Activated CD4-positive, alpha-beta T cell treated with anti-CD3 and anti-CD28 coated beads for 1 hour (primary cell): ENCODE results near the gene TOR1AIP1.
A peak's percentile ranks its signal among the peaks of the same experiment; 100 is the strongest.
"Not testable (repeated sequence)": the region's sequence is repeated elsewhere in the genome, so short reads cannot be mapped to it uniquely, and the experiment has no call there.

Experiments
- DNase-seq: peaks from one replicate; pipeline ENCODE4 v3.0.0-alpha.2; 2020

TOR1AIP1 gene

DNA sequence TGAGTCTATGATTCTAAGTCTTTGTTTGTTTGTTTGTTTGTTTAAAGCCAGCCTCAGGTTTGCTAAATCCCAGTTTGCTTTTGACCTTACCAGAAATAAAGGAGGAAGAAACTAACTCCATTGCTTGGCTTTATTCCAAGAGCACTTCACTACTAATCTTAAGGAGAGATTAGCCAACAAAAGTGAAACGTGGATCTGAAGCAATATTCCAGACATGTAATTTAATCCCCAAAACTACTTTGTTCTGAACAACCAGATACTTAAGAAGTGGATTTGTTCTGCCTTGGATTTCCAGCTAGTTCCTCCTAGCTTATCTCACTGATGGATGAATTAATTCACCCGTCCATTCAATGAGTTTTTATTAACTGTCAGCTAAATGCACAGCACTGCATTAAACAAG is 56.7 kb downstream of the TOR1AIP1 start:
- DNase-seq = no peak

DNA sequence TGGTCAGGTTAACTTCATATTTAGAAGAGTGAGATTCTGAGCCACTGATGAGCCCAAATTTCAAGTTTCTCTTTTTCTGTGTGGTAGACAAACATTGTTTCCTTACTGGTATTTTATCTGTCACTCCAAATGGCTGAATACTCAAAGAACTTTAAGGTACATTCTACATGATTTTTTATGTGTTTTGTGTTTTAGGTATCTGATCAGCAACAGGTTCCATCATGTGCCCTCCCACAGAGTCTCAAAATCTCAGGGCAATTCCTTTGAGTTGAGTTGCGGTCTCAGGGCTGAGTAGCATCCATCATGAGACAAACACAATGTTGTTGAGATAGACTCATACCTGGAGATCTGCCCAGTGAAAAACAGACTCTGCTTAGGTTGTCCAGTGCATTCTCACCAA is 57.9 kb downstream of the TOR1AIP1 start:
- DNase-seq = no peak

DNA sequence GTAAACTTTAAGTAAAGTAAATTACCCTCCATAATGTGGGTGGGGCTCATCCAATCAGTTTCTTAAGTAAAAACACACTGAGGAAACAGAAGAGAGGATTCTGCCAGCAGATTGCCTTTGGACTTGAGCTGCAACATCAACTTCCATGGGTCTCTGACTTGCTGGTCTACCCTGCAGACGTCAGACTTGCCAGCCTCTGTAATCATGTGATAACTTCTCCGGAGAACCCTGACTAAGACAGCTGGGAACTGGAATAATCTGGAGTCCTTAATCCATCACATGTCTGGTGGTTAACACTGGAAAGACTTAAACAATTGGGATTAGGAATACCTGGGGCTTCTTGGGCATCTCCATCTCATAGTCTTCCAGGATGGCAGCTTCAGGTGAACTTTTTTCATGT is 59.4 kb downstream of the TOR1AIP1 start:
- no peak for DNase-seq

DNA sequence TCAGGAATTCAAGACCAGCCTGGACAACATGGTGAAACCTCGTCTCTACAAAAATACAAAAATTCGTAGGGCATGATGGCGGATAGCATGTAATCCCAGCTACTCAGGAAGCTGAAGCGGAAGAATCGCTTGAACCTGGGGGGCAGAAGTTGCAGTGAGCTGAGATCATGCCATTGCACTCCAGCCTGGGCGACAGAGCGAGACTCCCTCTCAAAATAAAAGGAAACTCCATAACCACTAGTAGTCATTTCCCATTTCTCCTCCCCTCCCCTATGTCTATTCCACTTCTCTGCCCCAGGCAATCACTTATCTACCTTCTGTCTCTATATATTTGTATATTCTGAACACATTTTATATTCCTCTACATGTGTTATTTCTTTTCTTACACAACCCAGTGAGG is 68.6 kb downstream of the TOR1AIP1 start:
- DNase-seq = no peak

DNA sequence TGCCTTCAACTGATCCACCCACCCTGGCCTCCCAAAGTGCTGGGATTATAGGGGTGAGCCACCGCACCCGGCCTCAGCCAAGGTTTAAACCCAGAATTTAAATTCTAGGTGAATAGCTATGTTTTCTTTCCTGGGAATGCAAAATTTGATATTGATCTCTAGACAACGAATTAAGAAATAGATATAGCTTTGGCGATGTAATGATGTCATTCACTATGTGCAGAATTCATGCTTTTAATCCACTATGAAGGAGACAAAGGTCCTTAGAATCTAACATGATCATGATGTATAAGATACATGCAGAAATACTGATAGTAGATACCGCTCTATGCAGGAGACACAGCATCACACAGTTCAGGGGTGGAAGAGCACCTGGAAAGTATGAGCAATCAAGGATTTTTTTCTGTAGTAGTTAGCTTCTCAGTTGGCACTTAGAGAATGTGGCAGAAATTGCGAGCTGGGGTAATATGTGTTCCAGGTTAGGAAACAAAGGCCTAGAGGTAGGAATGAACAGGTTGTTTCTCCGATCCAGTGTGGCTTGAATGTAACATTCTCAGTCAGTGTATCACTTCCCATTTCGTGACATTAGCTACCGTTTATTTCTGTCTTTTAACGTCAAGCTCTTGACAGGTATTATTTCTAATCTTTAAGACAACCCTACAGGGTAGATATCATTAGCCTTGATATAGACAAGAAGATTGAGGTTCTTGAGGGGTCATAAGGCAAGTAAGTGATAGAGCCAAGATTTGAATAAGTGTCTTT is 69.5 kb downstream of the TOR1AIP1 start:
- no peak for DNase-seq

DNA sequence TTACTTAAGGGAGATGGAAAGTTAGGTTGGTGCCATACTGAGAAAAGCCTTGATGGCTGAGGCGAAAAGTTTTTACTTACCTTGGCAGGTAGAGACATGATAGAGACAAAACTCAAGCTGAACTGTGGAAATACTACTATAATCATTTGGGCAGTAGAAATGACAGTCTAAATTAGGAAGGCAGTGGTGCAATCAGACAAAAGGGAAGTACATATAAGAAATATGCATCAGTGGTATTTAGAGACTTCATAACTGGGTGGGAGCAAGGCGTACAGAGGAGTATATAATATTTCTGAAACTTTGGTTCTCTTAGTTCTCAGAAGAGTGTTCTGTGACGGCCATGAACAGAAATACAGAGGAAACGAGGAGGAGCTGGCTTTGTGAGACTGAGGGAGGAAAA is 70.1 kb downstream of the TOR1AIP1 start:
- DNase-seq = no peak

DNA sequence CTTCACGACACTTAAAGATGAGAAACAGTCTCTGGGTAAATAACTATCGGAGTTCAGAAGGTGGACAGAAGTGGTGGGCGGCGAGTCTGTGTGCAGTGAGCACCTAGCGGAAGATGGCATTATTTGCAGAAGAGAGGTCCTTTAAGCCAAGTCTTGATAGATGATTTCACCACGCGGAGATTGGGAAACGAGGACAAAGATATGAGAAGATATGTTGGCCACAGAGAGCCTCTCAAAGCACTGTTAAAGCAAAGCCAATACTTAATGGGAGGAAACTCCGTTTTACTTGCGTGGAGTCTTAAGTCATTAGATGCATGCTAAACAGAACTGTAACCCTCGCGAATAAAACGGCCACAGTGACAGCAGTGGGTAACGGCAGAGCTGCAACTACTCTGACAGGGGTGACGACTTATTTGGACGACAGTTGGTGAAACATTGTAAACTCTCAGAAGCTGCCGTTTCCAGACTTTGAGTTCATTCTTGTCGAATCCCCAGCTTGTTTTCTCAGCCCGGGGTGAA is 71.9 kb downstream of the TOR1AIP1 start:
- DNase-seq = peak; percentile 17

DNA sequence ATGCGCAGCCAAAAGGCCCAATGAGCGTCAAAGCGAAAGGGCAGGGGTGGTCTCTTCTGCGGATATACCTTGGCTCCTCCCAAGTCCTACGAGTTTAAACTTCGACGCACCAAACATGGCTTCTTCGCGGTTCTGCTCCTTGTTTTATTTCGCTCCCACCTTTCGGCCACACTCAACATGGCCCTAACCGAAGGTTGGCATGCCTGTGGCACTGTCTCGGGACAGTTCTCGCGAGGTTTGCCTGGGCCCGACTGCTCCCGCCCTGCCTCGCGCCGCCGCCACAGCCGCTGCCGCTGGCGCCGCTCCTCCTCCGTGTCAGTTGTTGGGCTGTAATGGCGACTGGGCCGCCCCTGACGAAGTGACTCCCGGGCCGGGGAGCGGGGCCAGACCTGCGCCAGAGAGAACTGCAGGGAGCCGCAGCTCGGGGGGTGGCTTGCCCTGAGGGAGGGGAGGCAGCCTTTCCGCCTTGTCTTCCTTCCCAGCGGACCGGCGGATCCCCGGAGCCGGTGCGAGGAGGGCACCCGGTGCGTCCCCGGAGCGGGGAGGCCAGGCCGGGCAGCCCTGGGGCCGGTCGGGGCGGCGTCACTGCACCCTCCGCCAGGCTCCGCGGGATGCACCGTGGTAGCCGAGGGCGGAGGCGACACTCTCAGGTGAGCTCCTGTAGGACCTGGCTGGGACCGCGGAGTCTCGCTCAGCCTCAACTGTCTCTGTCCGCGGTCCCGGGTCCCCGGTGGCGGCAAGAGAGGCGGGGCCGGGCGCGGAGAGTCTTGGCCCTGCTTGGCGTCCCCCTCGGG is 72.6 kb downstream of the TOR1AIP1 start, which contains the start of gene CEP350:
Gene CEP350, plus strand, starts transcription at position 318 of the 794 bp plus-strand sequence. CDS start 31,372 bp downstream, outside the sequence.
- peak; percentile 97 for DNase-seq

DNA sequence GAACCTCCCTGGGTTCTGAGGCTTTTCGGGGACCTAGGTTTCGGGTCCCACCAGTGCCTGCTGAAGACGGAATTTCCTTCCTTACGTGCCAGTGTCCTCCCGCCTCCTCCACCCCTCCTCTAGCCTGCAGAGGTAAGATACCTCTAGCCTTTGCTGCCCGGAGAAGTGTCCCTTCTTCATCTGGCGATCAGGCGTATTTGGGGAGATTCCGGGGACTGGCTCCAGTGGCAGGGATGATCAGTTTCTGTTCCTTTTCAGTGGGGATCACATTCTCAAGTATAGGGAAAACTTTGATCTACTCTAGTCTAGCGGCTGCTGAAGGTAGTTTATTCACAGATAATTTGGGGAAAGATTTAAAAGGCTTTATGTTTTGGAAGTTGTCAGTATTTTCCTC is 73.2 kb downstream of the TOR1AIP1 start:
- no peak for DNase-seq

DNA sequence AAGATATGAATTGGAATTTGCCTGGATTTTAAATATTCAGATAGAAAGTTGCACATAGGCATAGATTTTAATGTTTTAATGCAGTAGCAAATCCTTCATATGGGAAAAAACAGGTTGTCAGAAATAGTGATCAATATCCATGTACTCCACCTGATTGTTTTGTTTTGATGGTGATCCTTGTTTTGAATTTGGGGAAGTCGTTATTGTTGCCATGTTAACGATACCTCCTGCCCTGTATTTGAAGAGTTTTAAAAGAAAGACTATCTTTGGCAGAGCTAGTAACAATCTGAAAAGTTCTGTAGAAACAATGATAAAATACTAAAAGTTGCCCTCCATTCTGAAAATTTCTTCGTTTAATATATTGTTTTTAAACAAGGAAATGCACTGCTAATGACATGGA is 73.6 kb downstream of the TOR1AIP1 start:
- no peak for DNase-seq

DNA sequence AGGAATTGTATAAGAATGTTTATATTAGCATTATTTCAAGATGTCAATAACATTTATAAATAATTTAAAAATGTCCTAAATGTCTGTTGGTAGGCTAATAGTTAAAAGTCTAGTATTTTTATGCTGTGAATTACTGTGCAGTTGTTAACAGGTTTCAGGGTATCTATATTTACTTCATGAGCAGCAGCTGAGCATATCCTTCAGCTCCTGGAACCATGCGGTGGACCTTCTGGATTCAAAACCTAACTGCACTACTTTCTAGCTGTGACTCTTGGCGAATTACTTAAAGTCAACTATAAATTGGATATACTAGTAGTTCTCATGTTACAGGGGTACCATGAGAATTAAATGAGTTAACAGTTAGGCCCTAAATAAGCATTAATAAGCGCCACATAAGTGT is 76.3 kb downstream of the TOR1AIP1 start:
- no peak for DNase-seq

DNA sequence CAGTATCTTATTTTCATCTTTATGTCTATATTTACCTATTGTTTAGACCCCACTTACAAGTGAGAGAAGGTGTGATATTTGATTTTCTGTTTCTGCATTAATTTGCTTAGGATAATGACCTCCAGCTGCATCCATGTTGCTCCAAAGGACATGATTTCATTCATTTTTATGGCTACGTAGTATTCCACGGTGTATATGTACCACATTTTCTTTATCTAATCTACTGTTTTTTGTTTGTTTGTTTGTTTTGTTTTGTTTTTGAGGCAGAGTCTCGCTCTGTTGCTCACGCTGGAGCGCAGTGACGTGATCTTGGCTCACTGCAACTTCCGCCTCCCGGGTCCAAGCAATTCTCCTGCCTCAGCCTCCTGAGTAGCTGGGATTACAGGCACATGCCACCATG is 80.1 kb downstream of the TOR1AIP1 start:
- not testable (repeated sequence) for DNase-seq

DNA sequence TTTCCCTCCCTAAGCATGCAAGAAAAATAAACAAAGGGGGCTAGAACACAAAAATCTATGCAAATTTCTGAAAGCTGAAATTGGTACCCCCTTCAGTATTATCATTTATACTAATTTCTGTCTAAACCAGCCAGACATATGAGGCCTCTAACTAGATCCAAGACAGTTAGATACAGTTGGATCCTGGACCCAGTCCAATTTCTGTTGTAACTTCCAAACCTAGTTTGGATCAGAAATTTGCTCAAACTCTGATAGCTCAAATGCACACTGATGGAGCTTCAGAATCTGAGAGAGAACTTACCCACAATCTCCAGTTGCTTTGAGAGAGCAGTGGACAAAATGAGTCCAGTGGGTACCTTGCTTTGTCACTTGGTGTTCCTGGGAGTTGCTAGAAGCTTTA is 84.5 kb downstream of the TOR1AIP1 start:
- no peak for DNase-seq

DNA sequence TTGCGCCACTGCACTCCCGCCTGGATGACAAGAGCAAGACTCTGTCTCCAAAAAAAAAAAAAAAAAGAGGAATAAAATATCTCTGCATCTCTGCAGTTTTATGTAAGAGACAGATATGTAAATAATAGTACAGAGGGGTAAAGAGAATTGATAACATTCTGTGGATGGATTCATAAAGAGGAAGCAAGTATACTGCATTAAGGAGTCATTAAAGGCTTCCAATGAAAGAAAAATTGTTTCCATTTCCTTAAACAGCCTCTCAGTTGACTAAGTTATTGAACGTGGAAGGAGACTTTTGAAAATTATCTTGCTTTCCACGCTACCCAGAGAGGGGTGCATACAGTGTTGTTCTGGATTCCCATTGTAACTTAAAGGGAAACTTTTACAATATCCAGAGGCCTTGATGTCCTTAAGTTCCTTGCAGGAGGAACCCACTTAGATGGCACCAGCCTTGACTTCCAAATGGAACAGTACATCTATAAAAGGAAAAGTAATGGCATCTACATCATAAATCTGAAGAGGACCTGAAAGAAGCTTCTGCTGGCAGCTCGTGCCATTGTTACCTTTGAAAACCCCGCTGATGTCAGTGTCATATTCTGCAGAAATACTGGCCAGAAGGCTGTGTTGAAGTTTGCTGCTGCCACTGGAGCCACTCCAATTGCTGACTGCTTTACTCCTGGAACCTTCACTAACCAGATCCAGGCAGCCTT is 86.4 kb downstream of the TOR1AIP1 start:
- DNase-seq = no peak

DNA sequence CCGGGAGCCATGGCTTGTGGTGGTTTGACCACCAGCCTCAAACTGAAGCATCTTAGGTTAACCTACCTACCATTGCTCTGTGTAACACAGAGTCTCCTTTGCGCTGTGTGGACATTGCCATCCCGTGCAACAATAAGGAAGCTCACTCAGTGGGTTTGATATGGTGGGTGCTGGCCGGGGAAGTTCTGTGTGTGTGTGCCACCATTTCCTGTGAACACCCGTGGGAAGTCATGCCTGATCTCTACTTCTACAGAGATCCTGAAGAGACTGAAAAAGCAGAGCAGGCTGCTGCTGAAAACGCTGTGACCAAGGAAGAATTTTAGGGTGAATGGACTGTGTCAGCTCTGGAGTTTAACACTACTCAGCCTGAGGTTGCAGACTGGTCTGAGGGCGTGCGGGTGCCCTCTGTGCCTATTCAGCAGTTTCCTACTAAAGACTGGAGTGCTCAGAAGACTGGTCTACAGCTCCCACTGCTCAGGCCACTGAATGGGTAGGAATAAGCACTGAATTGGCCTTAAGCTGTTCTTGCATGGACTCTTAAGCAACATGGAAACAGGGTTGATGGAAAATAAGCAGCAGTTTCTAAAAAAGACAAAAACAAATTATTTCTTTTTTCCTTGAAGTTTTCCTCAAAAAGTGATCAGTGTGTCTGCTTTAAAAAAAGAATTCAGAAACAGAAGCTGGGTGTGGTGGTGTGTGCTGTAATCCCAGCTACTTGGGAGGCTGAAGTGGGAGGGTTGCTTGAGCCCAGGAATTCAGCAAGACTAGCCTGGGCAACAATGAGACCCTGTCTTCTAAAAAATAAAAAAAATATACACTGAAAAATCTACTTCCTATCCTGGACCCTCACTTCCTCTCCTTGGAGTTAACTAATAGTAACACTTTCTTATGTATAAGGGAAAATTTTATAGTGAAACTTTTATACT is 87.2 kb downstream of the TOR1AIP1 start:
- DNase-seq = no peak
